22Rv1 (cell line): ENCODE data around the gene STX18.

Experiments
- H3K27ac ChIP-seq: fragments of 450-650 bp; 2 replicates; pipeline ENCODE4 v1.5.1; 2017
- CTCF ChIP-seq: fragments of 450-650 bp; IDR thresholded peaks from 2 replicates; pipeline ENCODE4 v1.5.1; 2017; ENCODE audit warnings: mild to moderate bottlenecking
- ZFX ChIP-seq: fragments of 450-650 bp; IDR thresholded peaks from 2 replicates; pipeline ENCODE4 v1.6.1; 2017; ENCODE audit warnings: antibody characterized with exemption, borderline replicate concordance

Gene STX18

GRCh38 chr4:4408576-4409335 is 133.1 kb downstream of the STX18 start:
- TF ChIP-seq CTCF (no peak), ZFX (no peak)

GRCh38 chr4:4408132-4408523 is 133.7 kb downstream of the STX18 start:
- H3K27ac ChIP-seq: no peak overlapping the region
- TF ChIP-seq ZFX (no peak), CTCF (no peak)

More at GRCh38 chr4:4408576-4409335, 133.1 kb downstream of the STX18 start:
- H3K27ac ChIP-seq: no peak overlapping the region

- no peak overlapping the region for H3K27ac ChIP-seq
- TF ChIP-seq ZFX: no peak
- TF ChIP-seq CTCF: no peak
Measured at GRCh38 chr4:4407299-4408131, 134.3 kb downstream of the STX18 start.

- TF ChIP-seq ZFX: no peak
- TF ChIP-seq CTCF: no peak
- H3K27ac ChIP-seq: no peak overlapping the region
Measured at GRCh38 chr4:4406455-4407298, 135.2 kb downstream of the STX18 start.

GRCh38 chr4:4405358-4405962 is 136.4 kb downstream of the STX18 start:
- no peak for TF ChIP-seq ZFX
- TF ChIP-seq CTCF: no peak
- no peak overlapping the region for H3K27ac ChIP-seq

GRCh38 chr4:4402966-4403365 is 138.9 kb downstream of the STX18 start:
- H3K27ac ChIP-seq: no peak overlapping the region
- no peak for TF ChIP-seq CTCF
